Stimulated activated naive CD4-positive, alpha-beta T cell treated with Interleukin-2 at 50 U/mL for 16 hours (primary cell): ENCODE data around the gene MAP3K13.
"Not testable (repeated sequence)": the region's sequence is repeated elsewhere in the genome, so short reads cannot be mapped to it uniquely, and the experiment has no call there.

Experiments
- DNase-seq: peaks from one replicate; lab custom pipeline; 2025; lab: John Stamatoyannopoulos, UW

The MAP3K13 gene

DNA sequence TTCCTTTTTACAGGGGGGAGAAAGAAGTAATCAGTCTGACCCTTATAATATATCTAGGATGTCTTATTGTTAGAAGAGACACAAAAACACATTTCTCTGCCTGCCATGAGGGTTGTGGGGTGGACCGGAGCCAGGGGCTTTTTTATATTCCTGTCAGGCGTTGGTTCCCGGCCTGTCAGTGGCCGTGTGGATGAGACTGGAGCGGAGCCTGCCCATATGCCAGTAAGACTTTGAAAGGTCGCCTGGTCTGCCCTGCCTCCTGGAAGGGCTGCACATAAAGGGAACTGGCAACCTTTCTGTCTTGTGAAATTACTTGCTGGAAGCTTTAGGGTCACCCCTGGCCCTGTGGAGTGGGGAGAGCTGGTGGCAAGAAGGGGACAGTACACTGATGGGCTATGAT lies 34.7 kb downstream of the MAP3K13 start:
- no peak for DNase-seq

DNA sequence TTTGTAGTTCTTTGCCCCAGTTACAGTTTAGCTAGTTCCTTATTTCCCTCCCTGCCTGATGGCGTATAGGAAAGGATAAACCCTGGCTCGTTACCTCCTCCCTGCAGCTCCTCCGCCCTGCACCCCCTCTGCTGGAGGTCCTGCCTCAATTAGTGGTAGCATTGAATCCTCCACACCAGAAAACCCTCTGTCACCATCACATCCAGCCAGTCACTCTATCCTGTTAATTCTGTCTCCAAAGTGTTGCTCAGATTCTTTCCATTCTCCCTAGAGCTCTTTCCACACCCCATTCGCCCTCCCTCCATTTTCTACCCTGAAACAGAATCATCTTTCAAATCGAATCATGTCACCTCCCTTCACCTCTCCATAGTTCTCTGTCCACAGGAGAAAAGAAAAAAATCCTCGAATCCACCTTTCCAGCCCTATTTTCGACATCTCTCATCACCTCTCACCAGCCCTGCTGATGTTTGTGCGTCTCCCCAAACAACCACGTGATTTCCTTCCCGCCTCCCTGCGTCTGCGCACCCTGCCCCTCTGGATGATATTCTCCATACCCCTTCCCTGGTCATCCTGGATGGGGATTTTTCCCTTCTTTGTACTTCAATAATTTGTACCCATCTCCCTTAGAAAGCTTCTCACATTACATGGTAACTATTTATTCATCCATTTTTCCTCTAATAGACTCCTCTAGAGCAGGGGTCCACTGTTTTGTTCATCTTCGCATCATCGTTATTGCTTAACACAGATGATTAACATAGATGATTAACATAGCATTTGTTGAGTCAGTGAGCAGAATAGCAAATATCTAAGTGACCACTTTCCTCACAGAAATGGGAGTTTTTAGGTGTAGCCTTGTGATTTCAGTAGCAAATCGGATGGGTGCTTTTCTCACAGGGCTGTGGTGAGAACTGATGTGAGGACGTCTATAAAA lies 37.1 kb downstream of the MAP3K13 start:
- DNase-seq = no peak

DNA sequence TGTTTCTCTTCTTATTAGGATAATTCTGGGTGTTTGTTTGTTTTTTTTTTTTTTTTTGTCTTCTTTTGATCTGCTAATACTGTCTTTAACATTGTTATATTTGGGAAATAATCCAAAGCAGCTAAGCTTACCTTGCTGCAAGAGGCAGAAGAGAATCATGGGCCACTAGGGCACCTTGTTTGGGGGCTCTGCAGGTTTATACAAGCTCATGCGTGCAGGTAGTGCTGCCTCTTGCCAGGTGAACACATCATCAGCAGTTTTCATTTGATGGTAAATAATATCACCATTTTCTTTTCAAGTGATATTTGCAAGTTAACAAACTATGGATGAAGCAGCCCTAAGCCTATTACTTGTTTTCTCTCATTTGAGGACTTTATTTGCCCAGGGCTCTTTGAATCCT lies 37.9 kb downstream of the MAP3K13 start:
- no peak for DNase-seq

DNA sequence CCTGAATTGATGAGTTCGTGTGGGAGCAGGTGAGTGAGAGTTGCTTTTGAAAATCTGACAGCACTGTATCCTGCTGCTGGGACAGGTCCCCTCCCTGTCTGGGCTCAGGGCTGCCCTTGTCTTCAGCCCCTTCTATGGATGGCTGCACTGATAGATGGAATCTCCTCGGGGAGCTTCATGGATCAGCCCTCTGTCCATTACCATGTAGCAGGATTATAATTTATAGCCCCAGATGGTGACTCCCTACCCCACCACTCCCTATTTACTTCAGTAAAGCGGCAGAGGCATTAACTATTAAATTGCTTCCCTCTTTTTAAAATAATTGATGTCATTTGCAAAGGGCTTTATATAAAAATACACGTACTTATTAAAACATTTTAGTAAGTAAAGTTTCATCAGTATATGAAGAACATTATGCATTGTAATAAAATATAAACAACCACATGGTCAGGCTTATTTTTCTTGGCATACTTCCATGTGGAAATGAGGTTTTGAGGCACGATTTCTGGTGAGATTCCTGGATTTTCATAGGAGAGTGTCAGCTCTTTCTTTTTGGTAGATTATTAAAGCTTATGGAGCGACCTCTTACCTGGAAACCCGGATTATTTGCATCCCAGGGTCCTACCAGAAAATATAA lies 38.5 kb downstream of the MAP3K13 start:
- DNase-seq = no peak

DNA sequence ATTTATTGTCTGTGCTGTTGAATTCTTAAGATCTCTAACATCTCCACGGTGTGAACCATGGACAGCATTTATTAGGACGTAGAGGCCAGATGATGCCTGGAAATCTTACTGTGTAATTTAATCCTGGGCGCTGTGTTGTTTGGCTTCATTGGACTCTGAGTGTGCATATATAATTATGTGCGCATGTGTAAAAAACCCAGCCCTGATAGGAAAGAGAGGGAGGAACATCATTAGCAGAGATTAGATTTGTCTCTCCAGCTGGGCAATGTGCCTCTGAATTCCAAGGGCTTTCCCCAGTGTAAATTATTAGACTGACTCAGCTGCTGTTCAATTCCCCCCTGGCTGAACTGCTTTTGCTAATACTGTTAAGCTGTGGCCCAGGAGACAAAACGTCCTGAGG lies 39.6 kb downstream of the MAP3K13 start:
- DNase-seq = no peak

DNA sequence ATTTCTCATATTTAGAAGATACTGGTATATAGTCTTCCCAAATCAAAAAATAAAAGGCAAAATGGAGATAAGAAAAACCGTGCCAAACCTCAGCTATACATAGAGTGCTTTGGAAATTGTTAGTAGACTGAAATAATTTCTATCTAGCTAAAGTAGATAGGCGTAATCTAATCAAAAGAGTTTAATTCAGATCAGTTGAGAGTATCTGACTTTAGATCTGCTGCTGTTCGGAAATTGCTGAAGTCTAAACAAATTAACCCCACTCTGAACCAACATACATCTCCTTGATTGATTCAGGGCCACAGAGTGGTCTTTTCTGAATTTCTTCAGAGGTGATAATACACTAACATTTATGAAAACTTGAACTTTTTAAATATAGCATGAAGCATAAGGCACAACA lies 40.1 kb downstream of the MAP3K13 start:
- no peak for DNase-seq

DNA sequence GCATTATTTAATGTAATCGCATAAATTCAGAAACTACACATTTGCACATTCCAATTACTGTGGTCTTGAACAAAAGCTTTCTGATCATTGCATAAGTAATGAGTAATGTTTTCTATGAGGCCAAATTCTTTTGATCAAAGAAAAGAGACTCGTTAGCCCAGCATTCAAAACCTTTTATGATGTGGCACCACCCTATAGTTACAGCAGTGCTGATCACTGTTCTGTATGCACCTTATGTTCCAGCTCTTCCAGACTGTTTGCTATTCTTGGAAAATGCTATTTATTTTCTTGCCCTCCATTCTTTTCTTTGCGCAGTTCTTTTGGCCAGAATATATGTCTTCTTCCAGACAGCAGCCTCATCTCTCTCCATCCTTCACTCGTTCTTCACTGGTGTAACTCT lies 42.3 kb downstream of the MAP3K13 start:
- DNase-seq = no peak

DNA sequence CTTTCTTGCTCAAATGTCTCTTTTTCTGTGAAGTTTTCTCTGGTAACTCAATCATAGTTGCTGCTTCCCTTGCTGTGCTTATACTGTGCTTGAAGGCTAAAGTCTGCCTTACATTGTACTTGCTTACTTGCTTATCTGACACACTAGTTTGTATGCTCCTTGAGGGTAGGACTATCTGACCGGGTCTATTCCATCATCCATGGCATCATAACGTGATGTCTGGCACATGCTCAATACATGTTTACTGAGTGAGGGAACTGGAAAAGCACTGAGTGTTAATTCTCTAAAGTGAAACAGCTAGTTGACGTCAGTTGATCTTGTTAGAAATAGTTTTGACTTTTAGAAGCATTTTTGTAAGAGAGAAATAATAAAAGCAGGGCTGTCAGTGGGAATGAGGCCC lies 42.7 kb downstream of the MAP3K13 start:
- DNase-seq = no peak

DNA sequence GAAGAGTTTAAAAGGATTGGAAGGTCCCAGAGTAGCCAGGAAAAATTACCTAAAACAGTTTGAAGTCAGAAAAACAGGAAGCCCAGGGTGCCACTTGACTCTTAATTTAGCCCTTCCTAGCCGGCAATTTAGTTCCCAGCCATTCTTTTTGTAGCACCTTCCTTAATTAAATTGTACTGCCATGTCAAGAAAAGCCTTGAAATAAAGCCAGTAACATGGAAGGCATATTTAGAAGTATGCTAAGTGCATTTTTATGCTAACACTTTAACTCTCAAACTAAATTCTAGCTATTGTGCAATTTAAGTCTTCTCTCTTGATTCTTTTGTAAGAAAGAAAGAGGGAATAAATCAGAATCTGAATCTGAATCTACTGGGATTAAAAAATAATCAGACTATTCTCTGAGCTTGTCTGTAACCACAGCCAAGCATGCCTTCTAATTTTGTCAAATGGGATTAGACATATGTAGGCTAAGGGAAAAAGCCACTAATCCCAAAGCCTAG lies 43.2 kb downstream of the MAP3K13 start:
- no peak for DNase-seq

DNA sequence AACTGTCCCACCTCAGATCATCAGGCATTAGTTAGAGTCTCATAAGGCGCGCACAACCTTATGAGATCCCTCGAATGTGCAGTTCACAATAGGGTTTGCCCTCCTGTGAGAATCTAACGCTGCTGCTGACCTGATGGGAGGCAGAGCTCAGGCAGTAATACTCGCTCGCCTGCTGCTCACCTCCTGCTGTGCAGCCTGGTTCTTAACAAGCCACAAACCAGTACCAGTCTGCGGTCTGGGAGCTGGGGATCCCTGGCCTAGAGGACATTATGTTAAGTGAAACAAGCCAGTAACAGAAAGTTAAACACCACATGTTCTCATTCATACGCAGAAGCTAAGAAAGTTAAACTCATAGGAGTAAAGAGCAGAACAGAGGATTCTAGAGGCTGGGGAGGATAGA lies 47.0 kb downstream of the MAP3K13 start:
- no peak for DNase-seq

DNA sequence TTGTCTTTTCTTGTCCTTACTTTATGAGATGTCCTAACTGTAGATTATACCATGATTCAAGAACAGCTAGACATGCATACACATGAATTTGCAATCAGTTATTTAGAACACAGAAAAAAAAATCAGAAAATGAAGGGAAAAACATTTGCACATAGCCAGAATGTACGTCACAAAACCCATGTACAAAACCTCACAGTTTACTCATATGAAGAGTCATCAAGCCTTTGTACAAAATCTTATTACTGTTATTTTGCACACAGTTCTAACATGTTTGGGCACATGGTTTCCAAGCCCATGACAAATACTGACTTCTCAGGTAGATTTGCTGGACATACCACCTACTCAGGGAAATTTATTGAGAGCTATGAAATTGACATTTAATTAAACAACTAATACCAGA lies 48.2 kb downstream of the MAP3K13 start:
- no peak for DNase-seq

DNA sequence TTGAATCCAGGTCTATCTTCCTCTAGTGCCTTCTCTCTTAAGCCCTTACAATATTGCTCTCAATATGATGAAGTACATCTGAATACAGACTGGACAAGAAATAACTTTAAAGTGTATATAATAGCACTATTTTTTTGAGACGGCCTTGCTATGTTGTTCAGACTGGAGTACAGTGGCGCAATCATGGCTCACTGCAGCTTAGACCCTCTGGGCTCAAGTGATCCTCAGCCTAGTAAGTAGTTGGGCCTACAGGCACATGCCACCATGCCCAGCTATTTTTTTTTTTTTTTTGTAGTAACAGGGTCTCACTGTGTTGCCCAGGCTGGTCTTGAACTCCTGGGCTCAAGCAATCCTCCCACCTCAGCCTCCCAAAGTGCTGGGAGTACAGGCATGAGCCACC lies 53.6 kb downstream of the MAP3K13 start:
- no peak for DNase-seq

DNA sequence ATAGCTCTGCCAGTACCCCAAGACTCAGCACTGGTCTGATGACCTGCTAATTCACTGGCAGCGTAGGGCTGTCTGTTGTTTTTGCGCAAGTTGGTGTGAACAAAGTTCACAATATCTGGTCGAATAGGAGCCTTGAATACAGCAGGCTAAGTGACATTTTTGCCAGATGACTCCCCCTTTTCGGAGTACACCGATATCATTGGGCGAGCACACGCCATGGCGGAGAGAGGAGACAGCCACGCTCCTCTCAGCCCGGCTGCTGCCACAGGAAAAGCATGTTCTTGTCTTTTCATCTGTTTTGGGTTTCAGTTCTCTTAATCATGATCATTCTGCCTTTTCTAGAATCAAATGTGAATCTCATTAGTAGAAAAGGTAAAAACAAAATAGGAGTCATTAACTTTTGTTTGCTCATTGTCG lies 55.6 kb downstream of the MAP3K13 start:
- DNase-seq = not testable (repeated sequence)

DNA sequence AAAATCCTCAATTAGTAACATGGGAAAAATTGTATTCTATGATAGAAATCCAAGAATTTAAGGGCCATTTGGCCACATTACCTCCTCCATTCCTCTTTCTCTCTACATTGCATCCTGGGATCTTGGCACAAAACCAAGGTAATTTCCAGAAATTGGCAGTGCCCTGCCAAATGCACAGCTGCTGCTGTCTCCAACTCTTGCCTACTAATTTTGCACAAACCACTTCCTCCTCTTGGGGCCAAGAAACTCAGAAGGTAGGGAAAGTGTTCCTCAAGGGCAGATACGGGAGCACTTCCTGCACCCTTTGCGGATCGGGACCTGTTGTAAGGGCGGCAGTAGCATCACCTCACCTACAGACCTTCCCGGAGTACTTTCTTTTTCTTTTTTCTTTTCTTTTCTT lies 57.8 kb downstream of the MAP3K13 start:
- no peak for DNase-seq

DNA sequence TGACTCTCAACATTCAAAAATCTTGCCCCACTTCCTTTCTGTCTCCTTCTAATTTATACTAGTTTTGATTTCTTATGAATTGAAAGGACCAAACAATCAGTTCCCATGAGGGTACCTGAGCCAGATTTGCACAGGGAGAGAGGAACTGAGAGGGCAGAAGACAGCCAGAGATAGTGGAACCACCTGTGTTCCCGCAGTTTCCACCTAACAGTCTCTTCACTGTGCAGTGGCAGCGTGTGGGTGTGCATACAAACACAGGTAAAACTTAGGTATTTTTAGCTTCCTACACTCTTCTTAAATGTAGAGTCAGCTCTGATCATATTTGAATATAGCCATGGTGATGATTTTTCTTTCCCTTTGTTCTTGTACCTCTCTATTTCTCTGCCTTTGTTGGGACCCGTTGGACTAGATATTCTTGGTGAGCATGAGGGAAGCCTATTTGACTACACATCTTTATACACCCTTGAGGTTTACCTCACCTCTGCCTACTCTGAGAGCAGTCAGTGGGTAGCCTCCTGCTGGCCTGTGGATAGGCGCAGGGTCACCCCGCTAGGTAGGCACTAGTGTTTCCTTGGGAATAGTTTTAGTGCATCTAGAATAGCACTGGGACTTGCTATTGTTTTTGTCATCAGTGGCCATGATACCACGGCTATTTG lies 58.8 kb downstream of the MAP3K13 start:
- no peak for DNase-seq

DNA sequence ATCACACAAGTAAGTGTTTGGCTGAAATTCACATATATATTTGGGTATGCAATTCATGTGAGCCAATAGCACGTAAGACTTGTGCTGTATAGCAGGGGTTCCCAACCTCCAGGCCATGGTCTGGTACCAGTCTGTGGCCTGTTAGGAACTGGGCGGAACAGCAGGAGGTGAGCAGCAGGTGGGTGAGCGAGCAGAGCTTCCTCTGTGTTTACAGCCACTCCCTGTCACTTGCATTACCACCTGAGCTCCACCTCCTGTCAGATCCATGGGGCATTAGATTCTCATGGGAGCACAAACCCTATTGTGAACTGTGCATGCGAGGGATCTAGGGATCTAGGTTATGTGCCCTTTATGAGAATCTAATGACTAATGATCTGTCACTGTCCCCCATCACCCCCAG lies 59.7 kb downstream of the MAP3K13 start:
- DNase-seq = no peak

DNA sequence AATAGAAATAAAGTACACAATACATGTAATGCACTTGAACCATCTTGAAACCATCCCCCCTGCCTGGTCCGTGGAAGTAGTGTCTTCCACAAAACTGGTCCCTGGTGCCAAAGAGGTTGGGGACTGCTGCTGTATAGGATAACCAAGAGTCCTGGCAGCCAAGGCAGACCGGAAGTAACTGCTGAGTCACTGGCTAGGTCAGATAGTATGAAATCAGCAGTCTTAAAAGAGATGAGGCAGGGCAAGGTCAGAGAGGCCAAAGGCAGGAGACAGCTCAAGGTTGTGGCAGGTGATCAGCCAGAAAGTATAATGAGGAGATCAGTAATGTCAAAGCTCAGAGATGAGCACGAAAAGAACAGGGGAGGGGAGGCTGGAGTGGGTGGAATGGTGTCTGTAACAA lies 60.2 kb downstream of the MAP3K13 start:
- DNase-seq = no peak

DNA sequence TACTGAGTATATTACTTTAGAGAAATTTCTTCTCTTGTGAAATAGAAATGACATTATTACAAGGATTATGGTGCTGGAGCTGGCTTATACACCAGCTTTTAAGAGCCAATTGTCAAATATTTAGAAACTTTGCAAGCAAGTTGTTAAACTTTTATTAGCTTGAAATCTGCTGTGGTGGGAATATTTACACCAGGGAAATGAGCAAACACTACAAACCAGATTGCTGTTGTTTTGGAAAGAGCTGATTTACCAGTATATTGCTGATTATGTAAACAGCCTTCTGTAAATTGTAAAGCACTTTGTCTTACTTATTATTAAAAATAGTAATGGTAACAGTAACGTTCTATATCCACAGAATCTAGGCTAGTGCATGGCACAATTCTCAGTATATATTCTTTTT lies 61.5 kb downstream of the MAP3K13 start:
- no peak for DNase-seq

DNA sequence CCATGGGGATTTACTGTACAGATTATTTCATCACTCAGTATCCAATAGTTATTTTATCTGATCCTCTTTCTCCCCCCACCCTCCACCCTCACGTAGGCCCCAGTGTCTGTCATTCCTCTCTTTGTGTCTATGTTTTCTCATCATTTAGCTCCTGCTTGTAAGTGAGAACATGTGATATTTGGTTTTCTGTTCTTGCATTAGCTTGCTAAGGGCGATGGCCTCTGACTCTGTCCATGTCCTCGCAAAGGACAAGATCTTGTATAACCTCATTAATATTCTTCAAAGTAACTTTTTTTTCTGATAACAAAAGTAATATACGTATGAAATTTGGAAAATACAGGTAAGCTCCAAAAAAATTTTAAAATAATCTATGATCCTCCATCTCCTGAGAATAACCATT lies 67.4 kb downstream of the MAP3K13 start:
- no peak for DNase-seq

DNA sequence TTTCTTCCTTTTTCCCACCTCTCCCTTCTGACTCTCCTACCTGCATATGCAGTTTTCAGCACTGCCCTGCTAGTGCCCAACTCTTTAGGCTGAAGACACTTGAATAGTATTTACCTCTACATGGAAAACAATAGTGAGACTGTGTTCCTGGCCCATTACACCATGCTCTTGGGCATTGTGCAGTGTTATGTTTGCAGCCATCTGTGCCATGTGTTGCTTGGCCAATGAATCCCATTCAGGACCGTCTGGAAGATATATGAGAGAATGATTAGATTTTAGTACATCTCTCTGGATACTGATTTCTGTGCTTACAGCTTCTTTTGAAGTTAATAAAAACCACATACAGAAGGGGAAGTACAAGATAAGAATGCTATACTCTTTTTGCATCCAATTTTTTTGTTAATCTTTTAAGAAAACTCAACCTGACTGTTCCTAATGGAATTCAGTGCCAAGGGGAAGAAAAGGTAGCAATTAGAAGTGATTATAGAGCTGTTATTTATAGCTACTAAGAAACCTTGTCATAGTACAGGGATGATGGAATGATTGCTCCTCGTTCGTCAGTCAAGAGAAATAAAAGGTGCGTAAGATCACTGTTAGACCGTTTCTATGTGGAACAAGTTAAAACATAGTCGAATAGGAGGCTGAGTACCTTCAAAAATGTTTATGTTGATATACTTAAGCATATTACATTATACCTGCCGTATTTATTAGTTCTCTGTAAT lies 77.0 kb downstream of the MAP3K13 start:
- DNase-seq = no peak

DNA sequence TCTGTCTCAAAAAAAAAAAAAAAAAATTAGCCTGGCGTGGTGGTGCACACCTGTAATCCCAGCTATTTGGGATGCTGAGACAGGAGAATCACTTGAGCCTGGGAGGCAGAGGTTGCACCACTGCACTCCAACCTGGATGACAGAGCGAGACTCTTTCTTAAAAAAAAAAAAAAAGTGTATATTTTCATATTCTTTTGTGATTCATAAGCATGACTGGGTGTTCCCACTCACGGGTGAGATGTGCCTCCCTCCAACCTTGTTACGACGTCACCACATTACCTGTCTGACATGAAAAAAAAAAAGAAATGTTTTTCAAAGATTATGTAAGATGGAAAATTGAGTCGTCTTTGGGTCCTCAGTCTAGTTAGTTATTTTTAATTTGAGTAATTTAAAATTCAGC lies 79.1 kb downstream of the MAP3K13 start:
- DNase-seq = no peak

DNA sequence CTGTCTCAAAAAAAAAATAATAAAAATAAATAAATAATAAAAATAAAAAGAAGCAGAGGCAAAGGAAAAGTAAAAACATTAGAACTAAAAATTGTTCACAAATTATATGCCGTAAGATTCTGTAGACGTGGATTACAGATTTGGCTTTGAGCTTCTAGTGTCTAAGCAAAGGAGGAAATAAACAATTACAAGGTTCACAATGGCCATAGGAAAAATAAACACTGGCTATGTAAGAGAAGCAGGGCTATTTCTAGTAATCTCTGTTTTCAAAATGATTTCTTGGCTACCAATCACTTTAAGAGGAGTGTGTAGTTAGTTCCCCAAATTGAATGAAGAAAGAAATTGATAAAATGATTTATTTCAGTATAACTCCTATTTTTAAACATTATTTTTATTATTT lies 81.4 kb downstream of the MAP3K13 start:
- DNase-seq = no peak
